Measurements from ENCODE around the gene MKLN1.
A peak's percentile ranks its signal among the peaks of the same experiment; 100 is the strongest.
"Not testable (repeated sequence)": the region's sequence is repeated elsewhere in the genome, so short reads cannot be mapped to it uniquely, and the experiment has no call there.

MKLN1 gene

GRCh38 chr7:131400681-131401176 lies 73.1 kb downstream of the MKLN1 start:
- no peak for DNase-seq (ENCODE audit: low read depth in 2 of 2)

- no peak for DNase-seq (ENCODE audit: low read depth in 2 of 2)
Measured at GRCh38 chr7:131401194-131401593, 73.5 kb downstream of the MKLN1 start.

GRCh38 chr7:131403322-131403721 lies 75.6 kb downstream of the MKLN1 start:
- DNase-seq (ENCODE audit: low read depth in 2 of 2), result no peak

GRCh38 chr7:131404226-131404911 lies 76.7 kb downstream of the MKLN1 start:
- no peak for DNase-seq (ENCODE audit: low read depth in 2 of 2)

GRCh38 chr7:131409129-131409766 lies 81.6 kb downstream of the MKLN1 start:
- DNase-seq (ENCODE audit: low read depth in 2 of 2), result no peak

DNA sequence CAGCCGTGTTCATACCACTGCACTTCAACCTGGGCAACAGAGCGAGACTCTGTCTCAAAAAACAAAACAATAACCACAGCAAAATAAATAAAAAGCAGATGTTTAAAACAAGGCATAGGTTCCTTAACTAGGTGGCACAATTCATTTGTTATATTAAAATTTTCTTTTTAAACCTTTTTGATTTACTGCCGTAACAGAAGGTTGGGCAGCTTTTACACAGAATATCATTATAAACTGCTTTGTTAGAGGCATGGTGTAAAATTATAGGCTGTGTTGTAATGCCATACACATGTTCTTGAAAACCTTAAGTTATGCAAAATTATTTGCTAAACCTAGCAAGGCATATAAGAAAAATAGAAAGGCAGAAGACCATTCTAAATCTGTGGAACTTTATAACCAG lies 84.4 kb downstream of the MKLN1 start:
- no peak for DNase-seq (ENCODE audit: low read depth in 2 of 2)

DNA sequence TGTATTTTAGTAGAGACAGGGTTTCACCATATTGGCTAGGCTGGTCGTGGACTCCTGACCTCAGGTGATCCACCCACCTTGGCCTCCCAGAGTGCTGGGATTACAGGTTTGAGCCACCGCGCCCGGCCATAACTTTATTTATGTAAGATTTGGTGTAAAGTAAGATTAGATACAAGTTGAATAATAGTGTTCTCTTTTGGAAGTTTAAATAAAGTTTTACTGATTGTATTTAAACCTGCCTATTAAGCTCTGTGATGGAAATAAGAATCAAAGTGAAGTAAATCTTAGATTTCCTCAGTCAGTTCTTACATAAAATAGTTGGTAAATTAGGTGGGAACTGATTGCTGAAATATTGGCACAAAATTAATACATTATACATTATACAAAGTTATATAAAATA lies 86.0 kb downstream of the MKLN1 start:
- no peak for DNase-seq (ENCODE audit: low read depth in 2 of 2)

DNA sequence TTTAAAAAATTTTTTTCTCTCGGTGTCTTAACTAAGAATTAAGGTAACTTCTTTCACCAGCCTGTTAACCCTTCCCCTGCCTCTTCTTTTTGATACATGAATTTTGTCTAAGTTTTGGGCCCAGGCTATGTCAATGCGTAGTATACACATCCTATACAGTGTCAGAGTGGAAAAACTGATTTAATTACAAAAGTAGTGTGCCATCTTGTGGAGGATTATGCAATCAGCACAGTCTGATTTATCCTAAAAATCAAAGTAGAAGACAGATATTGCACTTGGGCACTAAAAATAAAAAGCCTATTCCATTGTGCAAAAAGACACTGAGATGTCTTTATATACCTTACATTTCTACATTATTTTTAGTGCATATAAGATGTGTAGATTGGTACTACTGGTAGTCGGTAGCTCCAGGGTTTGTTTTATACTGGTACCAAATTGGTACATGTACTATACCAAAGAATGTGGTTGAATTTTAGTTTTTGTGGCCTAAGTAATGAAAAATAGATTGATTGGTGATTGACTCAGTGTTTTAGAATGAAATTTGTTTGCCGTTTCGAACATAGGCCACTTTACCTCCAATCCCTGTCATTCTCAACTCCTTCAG lies 96.6 kb downstream of the MKLN1 start:
- DNase-seq (ENCODE audit: low read depth in 2 of 2), result peak; percentile 20 to 25

DNA sequence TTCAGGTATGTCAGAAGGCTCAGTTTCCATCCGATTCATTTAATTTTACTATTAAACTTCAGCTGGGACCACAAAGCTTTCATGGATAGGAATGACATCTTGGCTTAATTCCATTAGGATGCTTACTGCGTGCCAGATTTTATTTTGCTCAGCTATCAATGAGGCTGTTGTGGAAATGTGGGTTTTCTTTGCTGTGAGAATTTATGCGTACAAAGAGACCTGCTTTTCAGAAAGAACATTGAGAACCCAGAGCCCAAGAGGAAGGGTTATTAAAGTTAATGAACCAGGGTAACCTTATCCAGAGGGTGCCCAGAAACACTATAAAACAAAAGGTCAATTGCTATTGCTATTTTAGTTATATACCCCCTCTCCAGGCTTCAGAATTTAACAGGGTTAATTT lies 98.3 kb downstream of the MKLN1 start:
- DNase-seq (ENCODE audit: low read depth in 2 of 2), result no peak

DNA sequence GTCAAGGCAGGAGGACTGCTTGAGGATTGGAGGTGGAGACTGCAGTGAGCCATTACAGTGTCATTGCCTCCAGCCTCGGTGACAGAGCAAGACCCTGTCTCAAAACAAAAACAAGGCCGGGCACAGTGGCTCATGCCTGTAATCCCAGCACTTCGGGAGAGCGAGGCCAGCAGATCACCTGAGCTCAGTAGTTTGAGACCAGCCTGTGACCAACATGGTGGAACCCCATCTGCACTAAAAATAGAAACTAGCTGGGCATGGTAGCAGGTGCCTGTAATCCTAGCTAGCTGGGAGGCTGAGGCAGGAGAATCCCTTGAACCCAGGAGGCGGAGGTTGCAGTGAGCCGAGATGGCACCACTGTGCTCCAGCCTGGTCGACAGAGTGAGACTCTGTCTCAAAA lies 103.2 kb downstream of the MKLN1 start:
- not testable (repeated sequence) for DNase-seq (ENCODE audit: low read depth in 2 of 2)

DNA sequence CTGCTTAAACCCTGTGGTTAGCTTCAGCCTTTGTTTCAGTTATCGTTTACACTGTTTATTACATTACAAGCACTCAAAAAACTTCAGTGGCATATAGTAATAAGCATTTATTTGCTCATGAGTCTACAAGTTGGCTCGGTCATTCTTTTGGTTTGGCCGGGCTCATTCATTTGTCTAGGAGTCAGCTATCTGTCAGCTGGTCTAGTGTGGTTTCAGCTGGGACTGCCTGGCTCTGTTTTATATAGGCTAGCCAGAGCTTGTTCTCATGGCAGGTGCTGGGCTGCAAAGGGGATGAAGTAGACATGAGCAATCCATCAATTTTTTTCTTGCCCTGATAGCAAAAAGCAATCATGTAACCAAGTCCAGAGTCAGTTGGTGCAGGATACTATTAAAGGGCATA lies 103.6 kb downstream of the MKLN1 start:
- no peak for DNase-seq (ENCODE audit: low read depth in 2 of 2)

GRCh38 chr7:131431756-131432155 lies 104.1 kb downstream of the MKLN1 start:
- no peak for DNase-seq (ENCODE audit: low read depth in 2 of 2)

DNA sequence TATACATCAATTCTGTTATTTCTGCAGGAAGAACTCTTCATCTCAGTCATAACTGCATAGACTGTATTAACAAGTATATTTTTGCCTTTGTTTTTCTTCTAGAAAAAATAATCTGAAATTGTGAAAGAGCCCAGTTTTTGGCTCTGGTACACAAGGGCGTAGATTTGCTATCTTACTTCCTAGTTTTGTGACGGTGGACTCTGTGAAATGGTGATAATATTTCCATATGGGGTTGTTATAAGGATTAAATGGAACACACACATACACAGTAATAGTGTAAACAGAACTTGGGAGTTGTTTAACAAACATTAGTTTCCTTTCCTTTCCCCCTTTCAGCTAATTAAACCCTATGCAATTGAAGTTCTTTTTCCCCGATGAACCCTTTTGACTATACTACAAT lies 108.7 kb downstream of the MKLN1 start:
- no peak for DNase-seq (ENCODE audit: low read depth in 2 of 2)

DNA sequence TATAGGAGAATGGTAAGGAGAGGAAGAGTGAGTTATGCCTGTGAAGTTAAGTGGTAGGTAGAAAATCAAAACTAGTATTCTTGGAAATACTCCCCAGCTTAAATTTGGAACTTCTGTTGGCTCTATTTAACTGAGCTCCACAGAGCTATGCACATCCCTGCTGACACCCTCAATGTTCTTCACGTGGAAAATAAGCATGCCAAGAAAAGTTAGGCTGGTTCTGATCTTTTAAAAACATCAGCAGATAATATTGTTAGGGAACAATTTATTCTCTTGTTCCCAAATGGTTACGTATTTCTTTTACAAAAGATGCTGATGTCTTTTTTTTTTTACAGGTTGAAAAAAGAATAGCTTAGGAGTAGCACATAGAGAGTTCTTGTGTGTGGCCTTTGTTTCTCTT lies 111.3 kb downstream of the MKLN1 start:
- DNase-seq (ENCODE audit: low read depth in 2 of 2), result no peak

DNA sequence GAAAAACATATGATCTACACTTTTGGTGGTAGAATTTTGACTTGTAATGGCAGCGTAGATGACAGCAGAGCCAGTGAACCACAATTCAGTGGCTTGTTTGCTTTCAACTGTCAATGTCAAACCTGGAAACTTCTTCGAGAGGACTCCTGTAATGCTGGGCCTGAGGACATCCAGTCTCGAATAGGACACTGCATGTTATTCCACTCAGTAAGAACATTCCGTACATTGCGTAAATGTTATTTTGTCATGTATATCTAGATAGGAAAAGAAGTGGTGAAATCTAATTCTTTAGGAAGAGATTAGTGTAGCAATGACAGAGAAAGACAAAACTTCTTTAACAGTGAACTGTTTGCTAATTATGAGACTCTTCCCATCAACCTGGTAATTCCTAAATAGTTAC lies 115.8 kb downstream of the MKLN1 start:
- no peak for DNase-seq (ENCODE audit: low read depth in 2 of 2)

GRCh38 chr7:131444683-131445082 lies 117.0 kb downstream of the MKLN1 start:
- no peak for DNase-seq (ENCODE audit: low read depth in 2 of 2)

GRCh38 chr7:131449373-131449902 lies 121.8 kb downstream of the MKLN1 start:
- no peak for DNase-seq (ENCODE audit: low read depth in 2 of 2)

DNA sequence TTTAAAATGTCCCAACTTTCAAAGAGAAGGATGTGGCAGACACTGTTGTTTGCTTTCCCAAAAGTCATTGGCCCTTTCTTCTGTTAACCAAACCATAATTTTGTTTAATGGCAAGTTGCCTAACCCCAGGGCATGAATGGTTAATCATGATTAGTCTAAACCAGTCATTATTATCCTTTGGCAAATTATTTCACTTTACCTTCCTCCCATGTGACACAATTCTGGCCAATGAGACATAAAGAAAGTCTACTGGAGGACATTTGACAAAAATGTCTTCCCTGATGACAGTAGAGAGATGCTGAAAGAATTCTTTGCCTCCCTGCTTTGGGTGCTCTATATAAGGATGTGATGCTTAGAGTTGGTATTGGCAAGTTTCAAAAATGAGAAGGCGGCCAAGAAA lies 126.8 kb downstream of the MKLN1 start:
- no peak for DNase-seq (ENCODE audit: low read depth in 2 of 2)

DNA sequence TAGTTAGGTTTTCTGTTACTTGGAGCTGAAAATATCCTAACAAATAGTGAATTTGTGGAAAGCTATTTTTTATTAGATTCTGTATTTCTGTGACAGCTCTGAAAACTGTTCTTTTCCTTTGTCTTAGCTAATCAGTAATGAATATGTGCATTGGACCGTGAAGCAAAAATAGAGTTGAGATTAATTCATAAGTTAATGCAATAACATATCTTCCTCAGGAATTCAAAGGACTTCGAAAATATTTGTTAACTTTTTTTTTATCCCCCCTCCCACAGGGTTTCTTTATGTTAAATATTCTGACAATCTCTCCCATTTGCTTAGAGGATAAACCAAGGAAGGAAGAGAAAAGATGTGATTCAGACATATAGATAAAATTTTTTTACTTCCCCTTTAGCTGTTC lies 127.3 kb downstream of the MKLN1 start:
- DNase-seq (ENCODE audit: low read depth in 2 of 2), result no peak

DNA sequence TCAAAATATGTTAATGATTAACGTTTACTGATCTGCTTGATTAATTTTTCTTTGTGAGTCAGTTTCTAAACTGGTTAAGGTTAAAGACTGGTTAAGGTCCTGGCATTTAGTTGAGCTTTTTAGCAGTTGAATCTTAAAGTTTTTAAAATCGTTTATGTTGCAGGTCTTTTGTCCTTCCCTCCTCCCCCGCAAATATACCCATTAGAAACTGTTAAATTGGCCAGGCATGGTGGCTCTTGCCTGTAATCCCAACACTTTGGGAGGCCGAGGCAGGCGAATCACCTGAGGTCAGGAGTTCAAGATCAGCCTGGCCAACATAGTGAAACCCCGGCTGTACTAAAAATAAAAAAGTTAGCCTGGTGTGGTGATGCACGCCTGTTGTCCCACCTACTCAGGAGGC lies 127.9 kb downstream of the MKLN1 start:
- no peak for DNase-seq (ENCODE audit: low read depth in 2 of 2)

- DNase-seq (ENCODE audit: low read depth in 2 of 2), result no peak
Measured at GRCh38 chr7:131456338-131456737, 128.7 kb downstream of the MKLN1 start.

DNA sequence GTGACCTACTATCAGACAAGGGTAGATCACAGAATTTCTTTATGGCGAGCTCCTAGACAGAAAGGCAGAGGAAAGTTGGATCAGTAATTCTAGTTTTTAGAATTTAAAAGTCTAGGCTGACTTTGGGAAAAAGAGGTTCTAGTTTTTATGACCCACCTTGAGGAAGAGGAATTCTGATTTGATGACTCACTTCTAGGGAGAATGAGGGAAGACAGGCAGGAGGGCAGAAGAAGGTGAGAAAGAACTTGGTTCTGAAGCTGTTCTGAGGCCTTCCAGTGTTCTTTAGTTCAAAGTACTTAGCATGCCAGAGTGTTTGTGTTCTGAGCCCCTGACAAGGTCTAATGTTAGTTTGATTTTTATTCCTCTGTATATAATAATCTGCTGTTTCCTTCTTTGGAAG lies 131.6 kb downstream of the MKLN1 start:
- DNase-seq (ENCODE audit: low read depth in 2 of 2), result no peak

DNA sequence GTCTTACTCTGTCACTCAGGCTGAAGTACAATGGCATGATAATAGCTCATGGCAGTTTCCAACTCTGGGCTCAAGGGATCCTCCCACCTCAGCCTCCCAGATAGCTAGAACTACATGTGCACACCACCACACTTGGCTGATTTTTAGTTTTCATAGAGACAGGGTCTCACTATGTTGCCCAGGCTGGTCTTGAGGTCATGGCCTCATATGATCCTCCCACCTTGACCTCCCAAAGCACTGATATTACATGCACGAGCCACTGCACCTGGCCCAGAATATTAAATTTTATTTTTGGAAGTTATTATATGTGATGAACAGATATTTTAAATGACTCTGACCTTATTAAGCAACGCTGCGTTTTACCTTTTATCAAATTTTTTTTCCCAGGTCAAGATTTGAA lies 134.4 kb downstream of the MKLN1 start:
- DNase-seq (ENCODE audit: low read depth in 2 of 2), result no peak

Measured in fibroblast of skin of left quadriceps (primary cell).